ENCODE measurements around the gene TMED8.

The TMED8 gene

GRCh38 chr14:77364146-77364545 is 12.7 kb downstream of the TMED8 start:
- no peak overlapping the region for H3K4me3 ChIP-seq (replicated peaks; ENCODE audit: low read depth, low read length)
- TF ChIP-seq, protein P1, sequence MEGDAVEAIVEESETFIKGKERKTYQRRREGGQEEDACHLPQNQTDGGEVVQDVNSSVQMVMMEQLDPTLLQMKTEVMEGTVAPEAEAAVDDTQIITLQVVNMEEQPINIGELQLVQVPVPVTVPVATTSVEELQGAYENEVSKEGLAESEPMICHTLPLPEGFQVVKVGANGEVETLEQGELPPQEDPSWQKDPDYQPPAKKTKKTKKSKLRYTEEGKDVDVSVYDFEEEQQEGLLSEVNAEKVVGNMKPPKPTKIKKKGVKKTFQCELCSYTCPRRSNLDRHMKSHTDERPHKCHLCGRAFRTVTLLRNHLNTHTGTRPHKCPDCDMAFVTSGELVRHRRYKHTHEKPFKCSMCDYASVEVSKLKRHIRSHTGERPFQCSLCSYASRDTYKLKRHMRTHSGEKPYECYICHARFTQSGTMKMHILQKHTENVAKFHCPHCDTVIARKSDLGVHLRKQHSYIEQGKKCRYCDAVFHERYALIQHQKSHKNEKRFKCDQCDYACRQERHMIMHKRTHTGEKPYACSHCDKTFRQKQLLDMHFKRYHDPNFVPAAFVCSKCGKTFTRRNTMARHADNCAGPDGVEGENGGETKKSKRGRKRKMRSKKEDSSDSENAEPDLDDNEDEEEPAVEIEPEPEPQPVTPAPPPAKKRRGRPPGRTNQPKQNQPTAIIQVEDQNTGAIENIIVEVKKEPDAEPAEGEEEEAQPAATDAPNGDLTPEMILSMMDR (IDR thresholded peaks at IDR 0.05; ENCODE audit: low read depth, low read length, missing control alignments), result no peak
- no peak for DNase-seq (ENCODE audit: extremely low read depth, low read depth)

- H3K4me3 ChIP-seq (replicated peaks; ENCODE audit: low read depth, low read length), result no peak overlapping the region
- DNase-seq (ENCODE audit: extremely low read depth, low read depth), result no peak
- TF ChIP-seq, protein P1 (IDR thresholded peaks at IDR 0.05; ENCODE audit: low read depth, low read length, missing control alignments), result no peak
These were observed 17.3 kb downstream of the TMED8 start for GRCh38 chr14:77359626-77360025.

DNA sequence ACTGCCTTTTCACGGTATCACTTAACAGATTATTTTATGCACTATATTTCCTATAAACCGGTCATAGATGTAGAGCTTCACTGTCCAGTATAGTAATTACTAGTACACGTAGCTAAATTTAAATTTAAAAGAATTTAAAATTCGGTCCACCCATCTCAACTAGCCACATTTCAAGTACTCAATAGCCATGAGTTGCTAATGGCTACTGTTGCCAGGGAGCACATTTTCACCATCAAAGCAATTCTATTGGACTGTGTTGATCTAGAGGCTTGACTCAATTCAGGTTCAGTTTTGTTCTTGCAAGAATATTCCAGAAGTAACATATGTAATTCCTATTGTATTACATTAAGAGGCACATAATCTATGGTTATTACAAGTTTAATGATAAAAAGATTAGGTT is 20.0 kb downstream of the TMED8 start:
- no peak overlapping the region for H3K4me3 ChIP-seq (replicated peaks; ENCODE audit: low read depth, low read length)
- DNase-seq (ENCODE audit: extremely low read depth, low read depth), result no peak
- TF ChIP-seq, protein P1 (IDR thresholded peaks at IDR 0.05; ENCODE audit: low read depth, low read length, missing control alignments), result no peak

- H3K4me3 ChIP-seq (replicated peaks; ENCODE audit: low read depth, low read length), result no peak overlapping the region
- TF ChIP-seq, protein P1 (IDR thresholded peaks at IDR 0.05; ENCODE audit: low read depth, low read length, missing control alignments), result no peak
- DNase-seq (ENCODE audit: extremely low read depth, low read depth), result no peak
These were observed 21.1 kb downstream of the TMED8 start for GRCh38 chr14:77355811-77356210.

GRCh38 chr14:77353469-77354141 is 23.3 kb downstream of the TMED8 start:
- no peak for DNase-seq (ENCODE audit: extremely low read depth, low read depth)
- TF ChIP-seq, protein P1 (IDR thresholded peaks at IDR 0.05; ENCODE audit: low read depth, low read length, missing control alignments), result no peak
- H3K4me3 ChIP-seq (replicated peaks; ENCODE audit: low read depth, low read length), result no peak overlapping the region

DNA sequence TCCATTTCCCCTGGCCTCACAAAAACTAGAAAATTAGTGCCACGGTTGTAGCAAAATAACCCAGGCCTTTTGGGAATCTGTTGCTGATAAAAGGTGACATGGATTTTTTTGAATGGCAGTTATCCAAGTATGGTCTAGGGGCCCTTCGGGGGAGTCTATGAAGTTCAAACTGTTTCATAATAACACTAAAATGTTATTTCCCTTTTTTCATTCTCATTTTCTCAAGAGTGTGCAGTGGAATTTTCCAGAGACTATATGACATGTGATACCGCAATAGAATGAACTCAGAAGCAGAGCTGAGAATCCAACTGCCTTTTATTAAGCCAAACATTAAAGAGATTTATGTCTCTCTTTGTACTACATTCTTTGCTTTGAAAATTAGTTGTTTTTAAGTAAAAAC is 29.1 kb downstream of the TMED8 start:
- TF ChIP-seq, protein P1 (IDR thresholded peaks at IDR 0.05; ENCODE audit: low read depth, low read length, missing control alignments), result no peak
- no peak overlapping the region for H3K4me3 ChIP-seq (replicated peaks; ENCODE audit: low read depth, low read length)
- no peak for DNase-seq (ENCODE audit: extremely low read depth, low read depth)

- no peak for DNase-seq (ENCODE audit: extremely low read depth, low read depth)
- H3K4me3 ChIP-seq (replicated peaks; ENCODE audit: low read depth, low read length), result no peak overlapping the region
- TF ChIP-seq, protein P1 (IDR thresholded peaks at IDR 0.05; ENCODE audit: low read depth, low read length, missing control alignments), result no peak
These were observed 30.4 kb downstream of the TMED8 start for GRCh38 chr14:77346495-77346894.

All from HFF-Myc (cell line).